ENCODE results near the gene ZNF506. TPM values are rescaled to one million over a fixed set of nuclear protein-coding genes. Genes with fewer than 3 reads are reported as not detected.
"Not testable (repeated sequence)": the region's sequence is repeated elsewhere in the genome, so short reads cannot be mapped to it uniquely, and the experiment has no call there.

Gene ZNF506
- total RNA-seq, 3 donors from 2014 or later, result 35.2 to 57.8 (median 41.0) TPM

GRCh38 chr19:19777692-19778091 is 43.9 kb downstream of the ZNF506 start:
- intact Hi-C loops (cut with DNase I; ENCODE audit: low total_unique reads), result no loop called here
- Histone ChIP-seq H3K9me3 (no peaks in the 10 kb centered on the region), H3K27ac (no peak overlapping the region), H3K36me3 (no peaks in the 10 kb centered on the region), H3K27me3 (no peaks in the 10 kb centered on the region), H3K4me3 (peak overlapping the region in 1 of 3 donors; percentile 75), H3K4me1 (peaks cover 3 to 6% of the 10 kb centered on the region in 2 donors)
- TF ChIP-seq POLR2A (IDR thresholded peaks at IDR 0.05) (no peak), CTCF (IDR thresholded peaks at IDR 0.05) (no peak), POLR2AphosphoS5 (IDR thresholded peaks at IDR 0.05) (no peak)
- DNase-seq (ENCODE audit: low spot score in 2 of 2), result no peak

GRCh38 chr19:19776206-19777008 is 45.1 kb downstream of the ZNF506 start:
- intact Hi-C loops (cut with DNase I; ENCODE audit: low total_unique reads), result no loop called here
- peaks cover 3 to 6% of the 10 kb centered on the region in 2 donors for H3K4me1 ChIP-seq
- DNase-seq (ENCODE audit: low spot score in 2 of 2), result peak; percentile 97 to 99
- TF ChIP-seq CTCF (IDR thresholded peaks at IDR 0.05) (no peak), POLR2AphosphoS5 (IDR thresholded peaks at IDR 0.05) (peak; percentile 47 to 75 (median 66))
- peak overlapping the region; percentile 75 to 86 for H3K27ac ChIP-seq
- H3K9me3 ChIP-seq, result no peaks in the 10 kb centered on the region
- peak overlapping the region; percentile 55 to 75 (median 61) for H3K4me3 ChIP-seq
- no peaks in the 10 kb centered on the region for H3K36me3 ChIP-seq
- H3K27me3 ChIP-seq, result no peaks in the 10 kb centered on the region

GRCh38 chr19:19775891-19776205 is 45.7 kb downstream of the ZNF506 start:
- intact Hi-C loops (cut with DNase I; ENCODE audit: low total_unique reads), result no loop called here
- Histone ChIP-seq H3K27me3 (no peaks in the 10 kb centered on the region), H3K4me3 (peak overlapping the region; percentile 55 to 75 (median 61)), H3K4me1 (peaks cover 3 to 6% of the 10 kb centered on the region in 2 donors), H3K9me3 (no peaks in the 10 kb centered on the region), H3K36me3 (no peaks in the 10 kb centered on the region), H3K27ac (peak overlapping the region; percentile 75 to 86)
- TF ChIP-seq CTCF (IDR thresholded peaks at IDR 0.05) (no peak), POLR2A (IDR thresholded peaks at IDR 0.05) (no peak), POLR2AphosphoS5 (IDR thresholded peaks at IDR 0.05) (no peak)
- no peak for DNase-seq (ENCODE audit: low spot score in 2 of 2)

GRCh38 chr19:19774354-19775033 is 47.1 kb downstream of the ZNF506 start:
- intact Hi-C loops (cut with DNase I; ENCODE audit: low total_unique reads), result no loop called here
- peaks cover 3 to 6% of the 10 kb centered on the region in 2 donors for H3K4me1 ChIP-seq
- DNase-seq (ENCODE audit: low spot score in 2 of 2), result no peak
- H3K9me3 ChIP-seq, result no peaks in the 10 kb centered on the region
- H3K27ac ChIP-seq, result no peak overlapping the region
- H3K27me3 ChIP-seq, result no peaks in the 10 kb centered on the region
- no peaks in the 10 kb centered on the region for H3K36me3 ChIP-seq
- no peak overlapping the region for H3K4me3 ChIP-seq
- TF ChIP-seq POLR2AphosphoS5 (IDR thresholded peaks at IDR 0.05) (no peak), CTCF (IDR thresholded peaks at IDR 0.05) (no peak), POLR2A (IDR thresholded peaks at IDR 0.05) (no peak)

GRCh38 chr19:19771963-19772362 is 49.6 kb downstream of the ZNF506 start:
- H3K36me3 ChIP-seq; H3K4me3 ChIP-seq; H3K27me3 ChIP-seq; H3K27ac ChIP-seq; H3K9me3 ChIP-seq; H3K4me1 ChIP-seq; DNase-seq (ENCODE audit: low spot score in 2 of 2); intact Hi-C loops (cut with DNase I; ENCODE audit: low total_unique reads): not testable (repeated sequence)

- H3K27me3 ChIP-seq; H3K9me3 ChIP-seq; H3K27ac ChIP-seq; DNase-seq (ENCODE audit: low spot score in 2 of 2); H3K4me3 ChIP-seq; H3K4me1 ChIP-seq; intact Hi-C loops (cut with DNase I; ENCODE audit: low total_unique reads); H3K36me3 ChIP-seq: not testable (repeated sequence)
Measured at GRCh38 chr19:19769971-19770370, 51.6 kb downstream of the ZNF506 start.

Data from breast epithelium (tissue), 4 donors.